ENCODE results near the gene PCGF3.

- TF ChIP-seq, protein P1, sequence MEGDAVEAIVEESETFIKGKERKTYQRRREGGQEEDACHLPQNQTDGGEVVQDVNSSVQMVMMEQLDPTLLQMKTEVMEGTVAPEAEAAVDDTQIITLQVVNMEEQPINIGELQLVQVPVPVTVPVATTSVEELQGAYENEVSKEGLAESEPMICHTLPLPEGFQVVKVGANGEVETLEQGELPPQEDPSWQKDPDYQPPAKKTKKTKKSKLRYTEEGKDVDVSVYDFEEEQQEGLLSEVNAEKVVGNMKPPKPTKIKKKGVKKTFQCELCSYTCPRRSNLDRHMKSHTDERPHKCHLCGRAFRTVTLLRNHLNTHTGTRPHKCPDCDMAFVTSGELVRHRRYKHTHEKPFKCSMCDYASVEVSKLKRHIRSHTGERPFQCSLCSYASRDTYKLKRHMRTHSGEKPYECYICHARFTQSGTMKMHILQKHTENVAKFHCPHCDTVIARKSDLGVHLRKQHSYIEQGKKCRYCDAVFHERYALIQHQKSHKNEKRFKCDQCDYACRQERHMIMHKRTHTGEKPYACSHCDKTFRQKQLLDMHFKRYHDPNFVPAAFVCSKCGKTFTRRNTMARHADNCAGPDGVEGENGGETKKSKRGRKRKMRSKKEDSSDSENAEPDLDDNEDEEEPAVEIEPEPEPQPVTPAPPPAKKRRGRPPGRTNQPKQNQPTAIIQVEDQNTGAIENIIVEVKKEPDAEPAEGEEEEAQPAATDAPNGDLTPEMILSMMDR (IDR thresholded peaks at IDR 0.05; ENCODE audit: low read depth, low read length, missing input control) = no peak
- TF ChIP-seq MAX (IDR thresholded peaks at IDR 0.05) (no peak), FOXA1 (IDR thresholded peaks at IDR 0.05) (no peak), YY1 (IDR thresholded peaks at IDR 0.05) (no peak)
- TF ChIP-seq, protein P2, sequence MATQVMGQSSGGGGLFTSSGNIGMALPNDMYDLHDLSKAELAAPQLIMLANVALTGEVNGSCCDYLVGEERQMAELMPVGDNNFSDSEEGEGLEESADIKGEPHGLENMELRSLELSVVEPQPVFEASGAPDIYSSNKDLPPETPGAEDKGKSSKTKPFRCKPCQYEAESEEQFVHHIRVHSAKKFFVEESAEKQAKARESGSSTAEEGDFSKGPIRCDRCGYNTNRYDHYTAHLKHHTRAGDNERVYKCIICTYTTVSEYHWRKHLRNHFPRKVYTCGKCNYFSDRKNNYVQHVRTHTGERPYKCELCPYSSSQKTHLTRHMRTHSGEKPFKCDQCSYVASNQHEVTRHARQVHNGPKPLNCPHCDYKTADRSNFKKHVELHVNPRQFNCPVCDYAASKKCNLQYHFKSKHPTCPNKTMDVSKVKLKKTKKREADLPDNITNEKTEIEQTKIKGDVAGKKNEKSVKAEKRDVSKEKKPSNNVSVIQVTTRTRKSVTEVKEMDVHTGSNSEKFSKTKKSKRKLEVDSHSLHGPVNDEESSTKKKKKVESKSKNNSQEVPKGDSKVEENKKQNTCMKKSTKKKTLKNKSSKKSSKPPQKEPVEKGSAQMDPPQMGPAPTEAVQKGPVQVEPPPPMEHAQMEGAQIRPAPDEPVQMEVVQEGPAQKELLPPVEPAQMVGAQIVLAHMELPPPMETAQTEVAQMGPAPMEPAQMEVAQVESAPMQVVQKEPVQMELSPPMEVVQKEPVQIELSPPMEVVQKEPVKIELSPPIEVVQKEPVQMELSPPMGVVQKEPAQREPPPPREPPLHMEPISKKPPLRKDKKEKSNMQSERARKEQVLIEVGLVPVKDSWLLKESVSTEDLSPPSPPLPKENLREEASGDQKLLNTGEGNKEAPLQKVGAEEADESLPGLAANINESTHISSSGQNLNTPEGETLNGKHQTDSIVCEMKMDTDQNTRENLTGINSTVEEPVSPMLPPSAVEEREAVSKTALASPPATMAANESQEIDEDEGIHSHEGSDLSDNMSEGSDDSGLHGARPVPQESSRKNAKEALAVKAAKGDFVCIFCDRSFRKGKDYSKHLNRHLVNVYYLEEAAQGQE (IDR thresholded peaks at IDR 0.05) = no peak
Observed at GRCh38 chr4:720111-720860, 14.7 kb downstream of the PCGF3 start.
